Right kidney (tissue), 1 donor: ENCODE data around the gene MYL12A.

ENCODE experiments used
- DNase-seq: peaks from one replicate; pipeline ENCODE4 v3.0.0-alpha.2; 2016

Gene MYL12A

DNA sequence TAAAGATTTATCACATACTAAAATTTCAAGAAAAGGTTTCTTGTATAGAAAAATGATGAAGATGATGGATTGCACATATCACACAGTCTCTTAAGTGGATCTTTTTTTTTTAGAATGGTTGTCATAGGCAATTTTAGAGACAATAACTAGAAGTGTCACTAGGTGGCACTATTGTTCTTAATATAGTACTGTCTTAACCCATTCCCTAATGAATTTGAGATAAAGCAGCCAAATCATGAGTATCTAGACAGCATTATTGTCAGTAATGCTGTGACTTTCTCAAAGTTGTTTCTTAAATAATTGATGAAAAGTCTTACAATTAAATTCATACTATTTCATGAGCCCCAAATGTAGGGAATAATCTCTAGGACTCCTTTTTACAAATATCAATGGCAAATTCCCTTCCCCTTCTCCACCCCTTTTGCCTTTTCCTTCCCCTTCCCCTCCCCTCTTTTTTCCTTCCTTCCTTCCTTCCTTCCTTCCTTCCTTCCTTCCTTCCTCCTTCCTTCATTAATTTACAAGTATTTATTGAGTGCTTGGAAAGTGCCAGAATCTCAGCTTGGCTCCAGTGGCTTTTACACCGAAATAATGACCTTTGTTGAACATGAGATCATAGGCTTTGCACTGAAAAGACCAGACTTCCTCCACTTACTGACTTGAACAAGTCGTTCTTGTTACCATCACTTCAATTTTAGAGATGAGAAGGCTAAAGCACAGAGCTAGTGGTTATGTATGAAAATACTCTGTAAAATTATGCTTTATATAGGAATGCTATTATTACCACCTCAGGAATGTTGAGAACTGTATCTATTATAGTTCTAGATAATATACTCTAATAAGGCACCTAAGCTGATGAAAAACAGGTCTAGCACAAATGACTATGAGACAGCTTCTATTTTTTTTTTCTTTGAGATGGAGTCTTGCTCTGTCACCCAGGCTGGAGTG lies 34.1 kb downstream of the MYL12A start:
- DNase-seq: peak; percentile 41

GRCh38 chr18:3283253-3283863 lies 35.8 kb downstream of the MYL12A start:
- no peak for DNase-seq

DNA sequence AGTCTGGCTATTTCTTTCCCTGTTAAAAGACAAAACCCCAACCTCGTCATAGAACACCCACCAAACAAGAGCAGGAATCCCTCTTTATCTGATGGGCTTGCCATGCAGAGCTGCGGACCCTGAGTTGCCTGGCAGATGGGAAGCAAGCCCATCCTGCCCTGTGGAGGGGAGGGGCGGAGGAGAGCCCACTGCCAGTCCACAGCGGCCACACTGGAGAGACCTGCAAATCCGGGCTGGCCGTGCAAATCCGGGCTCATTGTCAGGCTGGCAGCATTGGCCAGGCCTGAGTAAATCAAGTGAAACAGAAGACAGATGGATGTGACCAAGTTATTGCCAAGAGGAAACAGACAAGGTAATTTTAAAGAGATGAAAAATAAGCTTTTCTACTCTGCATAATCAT lies 36.3 kb downstream of the MYL12A start:
- no peak for DNase-seq

GRCh38 chr18:3284501-3284900 lies 36.9 kb downstream of the MYL12A start:
- DNase-seq: no peak

DNA sequence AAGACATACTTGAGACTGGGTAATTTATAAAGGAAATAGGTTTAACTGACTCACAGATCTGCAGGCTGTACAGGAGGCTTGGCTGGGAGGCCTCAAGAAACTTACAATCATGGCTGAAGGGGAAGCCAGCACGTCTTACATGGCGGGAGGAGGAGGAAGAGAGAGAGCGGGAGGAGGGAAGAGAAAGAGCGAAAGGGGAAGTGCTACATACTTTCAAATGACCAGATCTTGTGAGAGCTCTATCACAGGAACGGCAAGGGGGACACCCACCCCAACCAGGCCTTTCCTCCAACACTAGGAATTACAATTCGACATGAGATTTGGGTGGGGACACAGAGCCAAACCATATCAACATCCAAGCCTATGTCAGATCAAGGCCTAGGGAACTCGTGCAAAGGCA lies 38.6 kb downstream of the MYL12A start:
- no peak for DNase-seq

- DNase-seq: no peak
Observed at GRCh38 chr18:3293196-3293951, 45.8 kb downstream of the MYL12A start.

- no peak for DNase-seq
Observed at GRCh38 chr18:3294435-3295080, 47.0 kb downstream of the MYL12A start.

- peak; percentile 77 for DNase-seq
Observed at GRCh38 chr18:3297025-3297984, 49.7 kb downstream of the MYL12A start.

GRCh38 chr18:3304832-3305231 lies 57.2 kb downstream of the MYL12A start:
- no peak for DNase-seq

DNA sequence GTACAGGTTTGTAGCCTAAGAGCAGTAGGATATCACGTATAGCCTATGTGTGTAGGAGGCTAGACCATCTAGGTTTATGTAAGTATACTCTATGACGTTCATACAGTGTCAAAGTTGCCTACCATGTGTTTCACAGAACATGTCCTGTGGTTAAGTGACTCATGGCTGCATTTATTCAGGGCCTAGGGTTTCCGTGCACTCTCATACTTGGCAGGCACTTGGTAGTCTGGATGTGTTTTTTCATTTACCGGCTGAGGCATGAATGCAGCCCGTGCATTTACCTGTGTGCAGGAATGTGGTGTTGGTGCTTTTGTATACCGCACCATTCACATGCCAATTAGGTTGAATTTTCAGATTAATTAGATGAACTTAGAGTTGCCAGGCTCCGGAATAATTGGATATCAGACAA lies 57.8 kb downstream of the MYL12A start:
- no peak for DNase-seq
